HepG2 (cell line): Measurements from ENCODE around the gene WNT7B. TPM values are rescaled to one million over a fixed set of nuclear protein-coding genes. Genes with fewer than 3 reads are reported as not detected.

Source experiments
- CEBPG ChIP-seq: IDR thresholded peaks from 2 replicates; pipeline ENCODE4 v1.6.1; 2016
- FLYWCH1 ChIP-seq: sonication (generic); formaldehyde crosslinking; IDR thresholded peaks from 2 replicates; pipeline ENCODE4 v1.8.1; 2023; ENCODE audit warnings: mild to moderate bottlenecking, missing genetic modification reagents
- PCBP1 ChIP-seq: fragments of 200-400 bp; formaldehyde crosslinking; IDR thresholded peaks from 2 replicates; pipeline ENCODE4 v1.6.1; 2017; ENCODE audit warnings: mild to moderate bottlenecking, low read depth, low read length, borderline replicate concordance
- SALL1 ChIP-seq: sonication (generic); formaldehyde crosslinking; IDR thresholded peaks from 2 replicates; pipeline ENCODE4 v1.8.0; 2022; ENCODE audit warnings: mild to moderate bottlenecking, missing genetic modification reagents
- SMC3 ChIP-seq: IDR thresholded peaks from 2 replicates; pipeline ENCODE4 v1.6.1; 2011; ENCODE audit warnings: low read length, improper control_type of control experiment
- ZBTB42 ChIP-seq: sonication (generic); formaldehyde crosslinking; IDR thresholded peaks from 2 replicates; pipeline ENCODE4 v1.5.0; 2020; ENCODE audit warnings: mild to moderate bottlenecking, missing genetic modification reagents
- ZBTB8A ChIP-seq: sonication (generic); formaldehyde crosslinking; IDR thresholded peaks from 2 replicates; pipeline ENCODE4 v1.4.0; 2020; ENCODE audit warnings: mild to moderate bottlenecking, low read depth, missing genetic modification reagents, borderline replicate concordance
- ZFX ChIP-seq: sonication (generic); formaldehyde crosslinking; IDR thresholded peaks from 2 replicates; pipeline ENCODE4 v1.4.0; 2020; ENCODE audit warnings: mild to moderate bottlenecking, low read depth, missing genetic modification reagents, moderate library complexity
- ZMYM4 ChIP-seq: sonication (generic); formaldehyde crosslinking; IDR thresholded peaks from 2 replicates; pipeline ENCODE4 v1.8.1; 2023; ENCODE audit warnings: mild to moderate bottlenecking, missing genetic modification reagents
- ZNF138 ChIP-seq: sonication (generic); formaldehyde crosslinking; IDR thresholded peaks from 2 replicates; pipeline ENCODE4 v1.5.0; 2020; ENCODE audit warnings: mild to moderate bottlenecking, low read depth, missing genetic modification reagents
- ZNF160 ChIP-seq: sonication (generic); formaldehyde crosslinking; IDR thresholded peaks from 2 replicates; pipeline ENCODE4 v1.8.0; 2022; ENCODE audit warnings: mild to moderate bottlenecking, inconsistent platforms, missing genetic modification reagents
- ZNF17 ChIP-seq: sonication (generic); formaldehyde crosslinking; IDR thresholded peaks from 2 replicates; pipeline ENCODE4 v1.5.0; 2020; ENCODE audit warnings: mild to moderate bottlenecking, missing genetic modification reagents
- ZNF280B ChIP-seq: sonication (generic); formaldehyde crosslinking; IDR thresholded peaks from 2 replicates; pipeline ENCODE4 v1.5.0; 2020; ENCODE audit warnings: missing genetic modification reagents, mild to moderate bottlenecking, borderline replicate concordance
- ZNF343 ChIP-seq: sonication (generic); formaldehyde crosslinking; IDR thresholded peaks from 2 replicates; pipeline ENCODE4 v1.4.0; 2020; ENCODE audit warnings: mild to moderate bottlenecking, missing genetic modification reagents
- ZNF784 ChIP-seq: sonication (generic); formaldehyde crosslinking; IDR thresholded peaks from 2 replicates; pipeline ENCODE4 v1.5.1; 2020; ENCODE audit warnings: missing genetic modification reagents, mild to moderate bottlenecking, borderline replicate concordance
- ZNF792 ChIP-seq: IDR thresholded peaks from 2 replicates; pipeline ENCODE4 v1.6.1; 2016
- ZSCAN12 ChIP-seq: sonication (generic); formaldehyde crosslinking; IDR thresholded peaks from 2 replicates; pipeline ENCODE4 v1.9.0; 2021; ENCODE audit warnings: mild to moderate bottlenecking, missing genetic modification reagents
- polyA plus RNA-seq, 8 experiments: library from polyadenylated mRNA; depleted of rRNA in 3 of 8; stranded (reverse) in 7 of 8; unstranded in 1 of 8; fragments of >200 nt; fragmentation: Illumina TruSeq in 4 of 8; extraction: Trizol in 4 of 8; gene quantifications; 2 replicates each; pipeline versions ENCODE4 v1.2.1 to v1.2.3, GENCODE V29; 2011 to 2016; ENCODE audit warnings: low read depth in 4 of 8, missing spikeins in 1 of 8, mixed read lengths in 1 of 8; ENCODE audit not compliant: insufficient read depth in 1 of 8
- total RNA-seq, 5 experiments: library from RNA; depleted of rRNA; stranded (reverse); fragments of >200 nt; fragmentation: Illumina TruSeq; extraction: Trizol; gene quantifications; 2 replicates each; pipeline ENCODE4 v1.2.3, GENCODE V29; 2016; ENCODE audit warnings: low read depth in 1 of 5
- TF ChIP-seq, protein P1 (sequence below), 2 experiments: fragments of 450-650 bp in 1 of 2; sonication (generic) in 1 of 2; formaldehyde crosslinking; IDR thresholded peaks; 2 replicates each; pipeline versions ENCODE4 v1.5.0 to v1.8.0; 2020 to 2022; ENCODE audit warnings: mild to moderate bottlenecking in 1 of 2, missing genetic modification reagents in 1 of 2
- TF ChIP-seq, protein P2 (sequence below): sonication (generic); formaldehyde crosslinking; IDR thresholded peaks from 2 replicates; pipeline ENCODE4 v1.5.0; 2020; ENCODE audit warnings: missing genetic modification reagents
- TF ChIP-seq, protein P3 (sequence below): sonication (generic); formaldehyde crosslinking; IDR thresholded peaks from 2 replicates; pipeline ENCODE4 v1.9.0; 2021; ENCODE audit warnings: missing genetic modification reagents, mild to moderate bottlenecking, borderline replicate concordance
- TF ChIP-seq, protein P4 (sequence below): sonication (generic); formaldehyde crosslinking; IDR thresholded peaks from 2 replicates; pipeline ENCODE4 v1.8.1; 2023; ENCODE audit warnings: mild to moderate bottlenecking, missing genetic modification reagents, borderline replicate concordance
- TF ChIP-seq, protein P5 (sequence below): sonication (generic); formaldehyde crosslinking; IDR thresholded peaks from 2 replicates; pipeline ENCODE4 v1.8.1; 2023; ENCODE audit warnings: mild to moderate bottlenecking, moderate library complexity, missing genetic modification reagents

WNT7B gene
- total and polyA plus RNA-seq, 2 of the 13 experiments (the other 11 are each of a cell fraction or from before 2014, with no cell fraction given): 0.09 TPM; not detected in 1

- TF ChIP-seq, protein P1, sequence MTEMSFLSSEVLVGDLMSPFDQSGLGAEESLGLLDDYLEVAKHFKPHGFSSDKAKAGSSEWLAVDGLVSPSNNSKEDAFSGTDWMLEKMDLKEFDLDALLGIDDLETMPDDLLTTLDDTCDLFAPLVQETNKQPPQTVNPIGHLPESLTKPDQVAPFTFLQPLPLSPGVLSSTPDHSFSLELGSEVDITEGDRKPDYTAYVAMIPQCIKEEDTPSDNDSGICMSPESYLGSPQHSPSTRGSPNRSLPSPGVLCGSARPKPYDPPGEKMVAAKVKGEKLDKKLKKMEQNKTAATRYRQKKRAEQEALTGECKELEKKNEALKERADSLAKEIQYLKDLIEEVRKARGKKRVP (CRISPR knock-in tag; IDR thresholded peaks at IDR 0.05): no peak
- TF ChIP-seq ZNF343 (CRISPR knock-in tag) (no peak), ZNF17 (CRISPR knock-in tag) (no peak), FLYWCH1 (CRISPR knock-in tag) (no peak), ZBTB42 (CRISPR knock-in tag) (no peak), PCBP1 (no peak), ZBTB8A (CRISPR knock-in tag) (no peak), ZNF160 (no peak), SALL1 (peak; percentile 29; the same call in 1 of the 2 replicates), ZNF784 (CRISPR knock-in tag) (no peak), SMC3 (peak; percentile 68), ZNF280B (CRISPR knock-in tag) (no peak), ZNF792 (no peak), ZNF138 (CRISPR knock-in tag) (no peak), ZFX (CRISPR knock-in tag) (peak; percentile 46; the same call in 1 of the 2 replicates), ZMYM4 (CRISPR knock-in tag) (no peak), ZSCAN12 (CRISPR knock-in tag) (no peak), CEBPG (CRISPR knock-in tag) (no peak)
- TF ChIP-seq, protein P2, sequence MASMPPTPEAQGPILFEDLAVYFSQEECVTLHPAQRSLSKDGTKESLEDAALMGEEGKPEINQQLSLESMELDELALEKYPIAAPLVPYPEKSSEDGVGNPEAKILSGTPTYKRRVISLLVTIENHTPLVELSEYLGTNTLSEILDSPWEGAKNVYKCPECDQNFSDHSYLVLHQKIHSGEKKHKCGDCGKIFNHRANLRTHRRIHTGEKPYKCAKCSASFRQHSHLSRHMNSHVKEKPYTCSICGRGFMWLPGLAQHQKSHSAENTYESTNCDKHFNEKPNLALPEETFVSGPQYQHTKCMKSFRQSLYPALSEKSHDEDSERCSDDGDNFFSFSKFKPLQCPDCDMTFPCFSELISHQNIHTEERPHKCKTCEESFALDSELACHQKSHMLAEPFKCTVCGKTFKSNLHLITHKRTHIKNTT (CRISPR knock-in tag): no peak
- TF ChIP-seq, protein P3, sequence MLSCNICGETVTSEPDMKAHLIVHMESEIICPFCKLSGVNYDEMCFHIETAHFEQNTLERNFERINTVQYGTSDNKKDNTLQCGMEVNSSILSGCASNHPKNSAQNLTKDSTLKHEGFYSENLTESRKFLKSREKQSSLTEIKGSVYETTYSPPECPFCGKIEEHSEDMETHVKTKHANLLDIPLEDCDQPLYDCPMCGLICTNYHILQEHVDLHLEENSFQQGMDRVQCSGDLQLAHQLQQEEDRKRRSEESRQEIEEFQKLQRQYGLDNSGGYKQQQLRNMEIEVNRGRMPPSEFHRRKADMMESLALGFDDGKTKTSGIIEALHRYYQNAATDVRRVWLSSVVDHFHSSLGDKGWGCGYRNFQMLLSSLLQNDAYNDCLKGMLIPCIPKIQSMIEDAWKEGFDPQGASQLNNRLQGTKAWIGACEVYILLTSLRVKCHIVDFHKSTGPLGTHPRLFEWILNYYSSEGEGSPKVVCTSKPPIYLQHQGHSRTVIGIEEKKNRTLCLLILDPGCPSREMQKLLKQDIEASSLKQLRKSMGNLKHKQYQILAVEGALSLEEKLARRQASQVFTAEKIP (CRISPR knock-in tag): no peak
- TF ChIP-seq, protein P4, sequence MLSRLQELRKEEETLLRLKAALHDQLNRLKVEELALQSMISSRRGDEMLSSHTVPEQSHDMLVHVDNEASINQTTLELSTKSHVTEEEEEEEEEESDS (CRISPR knock-in tag): no peak
- TF ChIP-seq, protein P5, sequence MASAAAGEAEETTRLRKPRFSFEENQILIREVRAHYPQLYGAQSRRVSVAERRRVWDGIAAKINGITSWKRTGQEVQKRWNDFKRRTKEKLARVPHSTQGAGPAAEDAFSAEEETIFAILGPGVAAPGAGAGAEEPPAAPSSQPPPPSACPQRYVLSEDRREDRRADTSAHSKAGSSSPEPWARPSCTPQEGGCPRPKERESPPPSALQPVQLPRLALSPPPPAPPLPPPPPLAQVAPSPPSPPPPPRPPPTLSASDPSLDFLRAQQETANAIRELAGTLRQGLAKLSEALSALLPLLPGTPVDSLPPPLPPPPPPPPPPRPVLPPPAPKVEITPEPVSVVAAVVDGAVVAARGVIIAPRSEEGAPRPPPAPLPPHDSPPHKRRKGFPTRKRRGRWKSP (CRISPR knock-in tag): no peak
These were observed 17.8 kb upstream of the WNT7B start (continued) for GRCh38 chr22:45994491-45995404.
